A375 (cell line): ENCODE results near the gene CACNG7. TPM values are rescaled to one million over a fixed set of nuclear protein-coding genes. Genes with fewer than 3 reads are reported as not detected.

Experiments used
- total RNA-seq: library from RNA; depleted of rRNA; stranded (reverse); fragments of >200 nt; shearing (Covaris generic); gene quantifications from 2 replicates; pipeline ENCODE4 v1.2.3, GENCODE V29; 2014; rRNA removed

Gene CACNG7, protein sequence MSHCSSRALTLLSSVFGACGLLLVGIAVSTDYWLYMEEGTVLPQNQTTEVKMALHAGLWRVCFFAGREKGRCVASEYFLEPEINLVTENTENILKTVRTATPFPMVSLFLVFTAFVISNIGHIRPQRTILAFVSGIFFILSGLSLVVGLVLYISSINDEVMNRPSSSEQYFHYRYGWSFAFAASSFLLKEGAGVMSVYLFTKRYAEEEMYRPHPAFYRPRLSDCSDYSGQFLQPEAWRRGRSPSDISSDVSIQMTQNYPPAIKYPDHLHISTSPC
- total RNA-seq: 0.11 TPM in 1 of 2 replicates, not detected in the other

DNA sequence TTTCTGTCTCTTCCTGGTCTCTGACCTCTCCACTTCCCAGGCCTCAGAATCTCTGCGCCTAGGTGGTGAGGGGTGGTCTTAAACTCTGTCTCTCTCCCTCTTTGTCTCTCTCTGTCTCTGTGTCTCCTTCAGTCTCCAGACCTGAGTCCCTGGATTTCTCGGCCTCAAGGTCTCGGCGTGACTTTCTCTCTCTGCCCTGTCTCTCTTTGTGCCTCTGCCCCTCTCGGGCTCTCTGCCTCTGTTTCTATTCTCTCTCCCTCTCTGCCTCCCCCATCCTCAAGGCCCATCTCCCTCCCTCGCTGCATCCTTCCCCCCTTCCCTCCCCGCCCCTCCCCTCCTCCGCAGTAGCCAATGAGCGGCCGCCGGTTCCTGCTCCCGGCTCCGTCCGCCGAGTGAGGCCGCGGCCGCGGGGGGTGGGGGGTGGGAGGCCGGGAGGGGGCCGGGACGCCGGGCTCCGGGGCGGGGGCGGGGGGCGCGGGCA lies at the start of gene CACNG7:
Gene CACNG7, plus strand, starts transcription at position 344 of the 481 bp plus-strand sequence. CDS start 3,554 bp downstream, outside the sequence.

DNA sequence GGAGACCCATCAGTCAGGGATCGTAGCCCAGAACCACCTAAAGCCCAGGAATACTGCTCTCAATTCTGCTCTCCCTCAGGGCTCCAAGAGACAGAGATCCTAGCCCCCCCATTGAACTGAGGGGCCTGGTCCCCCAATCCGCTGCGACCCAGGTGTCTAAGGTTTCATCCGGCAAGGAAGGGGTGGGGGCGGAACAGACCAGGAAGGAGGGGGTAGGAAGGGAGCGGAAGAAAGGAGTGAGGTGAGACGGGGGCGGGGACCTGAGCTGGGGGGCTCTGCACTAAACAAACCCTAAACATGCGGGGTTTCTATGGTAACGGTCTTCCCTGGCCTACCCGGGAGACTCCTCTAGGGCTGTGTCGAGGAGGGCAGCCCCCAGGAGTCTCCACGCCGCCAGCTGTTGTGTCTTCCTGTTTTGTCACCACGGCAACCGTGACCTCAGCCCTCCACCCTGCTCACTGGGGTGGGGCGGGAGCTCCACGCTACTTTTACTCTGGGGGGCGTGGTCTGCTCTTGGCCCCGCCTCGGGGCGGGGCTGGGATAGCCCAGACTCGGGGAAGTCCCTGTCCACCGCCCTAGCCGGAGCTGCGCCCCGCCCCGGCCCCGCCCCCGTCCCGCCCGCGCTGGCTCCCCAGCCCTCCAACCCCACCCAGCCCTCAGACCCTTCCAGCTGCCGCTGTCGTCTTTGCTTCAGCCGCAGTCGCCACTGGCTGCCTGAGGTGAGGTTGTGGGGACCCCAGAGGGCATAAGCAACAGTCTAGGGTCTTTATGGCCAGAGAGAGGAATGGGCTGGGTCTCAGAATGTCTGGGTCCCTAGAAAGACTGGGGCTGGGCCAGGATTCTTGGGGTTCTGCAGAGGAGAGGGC lies 41.6 kb upstream of the CACNG7 start, which contains the start of gene MYADM:
Gene MYADM, plus strand, starts transcription at position 659 of the 866 bp plus-strand sequence. CDS start 5,647 bp downstream, outside the sequence.

DNA sequence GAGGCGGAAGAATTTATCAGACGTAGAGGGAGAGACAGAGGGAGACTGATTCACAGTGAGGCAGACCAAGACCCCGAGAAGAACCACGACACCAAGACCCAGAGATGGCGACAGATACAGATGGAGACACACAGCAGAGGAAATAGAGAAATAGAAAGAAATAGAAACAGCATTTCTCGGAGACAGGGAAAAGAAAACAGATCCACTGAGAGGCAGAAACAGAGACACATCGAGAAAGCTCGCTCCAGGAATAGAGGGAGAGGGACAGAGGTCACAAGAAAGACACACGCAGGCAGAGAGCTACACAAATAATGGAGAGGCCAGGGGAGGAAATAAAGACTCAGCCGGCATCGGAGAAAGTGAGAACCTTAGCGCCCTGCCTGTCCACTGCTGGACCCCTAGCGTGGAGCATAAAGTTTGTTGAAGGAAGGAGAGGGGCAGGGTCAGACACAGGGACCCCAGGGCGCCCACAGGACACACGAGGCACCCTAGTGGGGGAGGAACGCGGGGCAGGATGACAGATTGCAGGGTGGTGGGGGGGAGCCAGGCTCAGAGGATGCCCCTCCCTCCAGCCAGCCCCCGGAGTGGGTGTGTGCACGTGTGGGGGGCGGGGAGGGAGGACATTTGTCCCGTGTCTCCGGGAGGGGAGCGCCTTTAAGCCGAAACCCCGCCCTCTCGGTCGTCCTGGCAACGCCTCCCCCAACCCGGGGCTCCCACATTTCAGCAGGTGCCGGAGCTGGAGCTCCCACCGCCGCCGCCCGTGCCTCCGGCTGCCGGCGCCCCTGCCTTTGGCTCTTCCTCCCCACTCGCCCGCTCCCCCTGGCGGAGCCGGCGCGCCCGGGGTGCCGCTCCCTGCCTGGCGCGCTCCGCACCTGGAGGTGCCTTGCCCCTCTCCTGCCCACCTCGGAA lies 27.3 kb upstream of the CACNG7 start, which contains the start of gene PRKCG:
Gene PRKCG, plus strand, starts transcription at position 716 of the 909 bp plus-strand sequence. CDS start 298 bp downstream, outside the sequence.

DNA sequence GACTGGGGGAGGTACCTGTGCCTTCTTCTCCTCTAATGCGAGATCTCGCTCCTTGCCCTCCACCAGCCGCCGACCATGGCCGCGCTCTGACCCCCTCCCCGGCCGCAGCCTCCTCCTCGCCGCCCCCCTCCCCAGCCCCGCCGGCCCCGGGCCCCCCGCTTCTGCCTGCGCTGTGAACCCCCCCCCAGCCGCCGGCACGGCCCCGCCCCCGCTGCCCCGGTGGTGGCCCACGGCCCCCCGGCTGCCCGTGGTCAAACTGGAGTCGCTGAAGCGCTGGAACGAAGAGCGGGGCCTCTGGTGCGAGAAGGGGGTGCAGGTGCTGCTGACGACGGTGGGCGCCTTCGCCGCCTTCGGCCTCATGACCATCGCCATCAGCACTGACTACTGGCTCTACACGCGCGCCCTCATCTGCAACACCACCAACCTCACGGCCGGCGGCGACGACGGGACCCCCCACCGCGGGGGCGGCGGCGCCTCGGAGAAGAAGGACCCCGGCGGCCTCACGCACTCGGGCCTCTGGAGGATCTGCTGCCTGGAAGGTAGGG lies 53.9 kb downstream of the CACNG7 start, which contains the start of gene CACNG8:
Gene CACNG8, plus strand, starts transcription at position 51 of the 545 bp plus-strand sequence.

DNA sequence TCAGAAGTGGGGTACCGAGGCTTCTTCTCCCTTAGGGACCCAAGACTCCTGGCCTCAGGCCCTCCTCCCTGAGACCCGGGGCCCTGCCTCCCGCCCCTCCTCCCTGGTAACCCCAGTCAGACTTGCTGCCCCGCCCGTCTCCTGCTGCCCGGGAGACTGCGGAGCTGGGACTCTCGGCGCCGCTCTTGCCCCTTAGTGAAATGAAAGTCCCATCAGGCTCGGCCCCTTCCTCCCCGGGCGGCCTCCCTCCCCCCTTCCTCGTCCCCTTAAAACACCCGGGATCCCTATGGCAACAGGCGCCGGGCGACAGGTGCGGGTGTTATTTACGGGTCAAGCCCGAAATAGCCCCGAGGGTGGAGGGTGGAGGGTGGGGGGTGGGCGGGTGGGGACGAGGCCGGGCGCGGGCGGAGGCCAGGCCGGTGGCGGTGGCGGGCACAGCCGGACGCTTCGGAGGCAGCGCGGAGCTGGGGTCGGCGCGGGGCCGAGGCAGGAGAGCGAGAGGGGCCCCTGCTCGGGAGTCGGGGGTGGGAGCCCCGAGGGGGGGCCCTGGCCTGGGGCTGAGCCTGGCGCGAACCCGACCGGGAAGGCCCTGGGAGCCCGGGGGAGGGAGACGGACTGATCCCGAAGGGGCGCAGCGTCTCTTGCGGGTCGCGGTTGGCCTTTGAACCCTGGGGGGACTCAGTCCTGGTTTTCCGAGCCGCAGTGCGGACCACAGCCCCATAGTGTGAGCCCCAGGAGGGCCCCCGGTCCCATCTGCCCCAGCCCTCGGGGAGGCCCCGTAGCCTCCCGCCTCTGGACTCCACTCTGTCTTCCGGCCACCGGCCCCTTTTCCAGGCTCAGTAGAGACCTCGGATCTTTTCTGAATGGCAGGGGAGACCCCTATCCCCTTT lies 82.4 kb downstream of the CACNG7 start, which contains the start of gene CACNG6:
Gene CACNG6, plus strand, starts transcription at position 414 of the 890 bp plus-strand sequence. CDS start 1,241 bp downstream, outside the sequence.

Other genes with a start within 250 kb of the CACNG7 start
- 0.04 and 0.05 TPM in 2 replicates for gene NLRP12, start 85.0 kb upstream of the CACNG7 start, total RNA-seq
- 20.6 and 31.3 TPM in 2 replicates for gene MYADM, start 41.4 kb upstream of the CACNG7 start, total RNA-seq
- gene PRKCG, start 27.1 kb upstream of the CACNG7 start, total RNA-seq: 0.03 TPM in 1 of 2 replicates, not detected in the other
- 2.3 and 2.6 TPM in 2 replicates for gene CACNG8, start 53.7 kb downstream of the CACNG7 start, total RNA-seq
- gene CACNG6, start 82.4 kb downstream of the CACNG7 start, total RNA-seq: 5.5 and 8.7 TPM in 2 replicates
- 0.45 and 1.0 TPM in 2 replicates for gene VSTM1, start 154.6 kb downstream of the CACNG7 start, total RNA-seq
- gene TARM1, start 172.1 kb downstream of the CACNG7 start, total RNA-seq: 0.45 TPM in 1 of 2 replicates, not detected in the other
- 8.3 and 11.7 TPM in 2 replicates for gene OSCAR, start 191.5 kb downstream of the CACNG7 start, total RNA-seq
- gene NDUFA3, start 193.6 kb downstream of the CACNG7 start, total RNA-seq: 42.5 and 44.1 TPM in 2 replicates
- 61.6 and 74.8 TPM in 2 replicates for gene TFPT, start 206.4 kb downstream of the CACNG7 start, total RNA-seq
- 79.6 and 95.4 TPM in 2 replicates for gene PRPF31, start 206.5 kb downstream of the CACNG7 start, total RNA-seq
- 26.0 and 31.0 TPM in 2 replicates for gene CNOT3, start 228.5 kb downstream of the CACNG7 start, total RNA-seq